Tibial artery (tissue), 4 donors: Measurements from ENCODE around the gene ANK2.

Source experiments
- DNase-seq, 2 donors: peaks; one replicate each; pipeline ENCODE4 v3.0.0-alpha.2; 2019
- H3K27ac ChIP-seq, 2 donors: fragments of 200-600 bp; sonication (generic) in 1 of 2; 1 replicate in 1 of 2; 2 replicates in 1 of 2; pipeline ENCODE4 v1.5.1; 2018 to 2019; ENCODE audit warnings: mild to moderate bottlenecking in 1 of 2
- H3K27me3 ChIP-seq, 2 donors: fragments of 200-600 bp; sonication (generic) in 1 of 2; one replicate each; pipeline versions ENCODE4 v1.5.1 to v1.6.0; 2016 to 2019
- H3K36me3 ChIP-seq, 3 donors: fragments of 200-600 bp; sonication (generic) in 2 of 3; one replicate each; pipeline ENCODE4 v1.5.1; 2016 to 2019; ENCODE audit warnings: mild to moderate bottlenecking in 2 of 3
- H3K4me1 ChIP-seq, 4 donors: fragments of 200-600 bp; sonication (generic) in 2 of 4; 1 replicate in 3 of 4; 2 replicates in 1 of 4; pipeline ENCODE4 v1.5.1; 2016 to 2019
- H3K4me3 ChIP-seq, 2 donors: fragments of 200-600 bp; sonication (generic) in 1 of 2; 1 replicate in 1 of 2; 2 replicates in 1 of 2; pipeline ENCODE4 v1.5.1; 2018 to 2019; ENCODE audit warnings: mild to moderate bottlenecking in 2 of 2
- H3K9me3 ChIP-seq, 3 donors: fragments of 200-600 bp; sonication (generic) in 1 of 3; one replicate each; pipeline ENCODE4 v1.5.1; 2016 to 2019
- intact Hi-C: fragments of 100-400 bp; cut with DNase I; formaldehyde crosslinking; loops from one replicate; pipeline ENCODE4 v1.15.0; 2023; ENCODE audit warnings: low total_unique reads
- TF ChIP-seq, protein P1 (sequence below), 2 experiments: fragments of 200-600 bp in 1 of 2; fragments of 450-650 bp in 1 of 2; IDR thresholded peaks; one replicate each; pipeline ENCODE4 v1.5.1; 2017 to 2019; ENCODE audit warnings: antibody characterized with exemption in 2 of 2, mild to moderate bottlenecking in 1 of 2, moderate library complexity in 1 of 2

Gene ANK2

DNA sequence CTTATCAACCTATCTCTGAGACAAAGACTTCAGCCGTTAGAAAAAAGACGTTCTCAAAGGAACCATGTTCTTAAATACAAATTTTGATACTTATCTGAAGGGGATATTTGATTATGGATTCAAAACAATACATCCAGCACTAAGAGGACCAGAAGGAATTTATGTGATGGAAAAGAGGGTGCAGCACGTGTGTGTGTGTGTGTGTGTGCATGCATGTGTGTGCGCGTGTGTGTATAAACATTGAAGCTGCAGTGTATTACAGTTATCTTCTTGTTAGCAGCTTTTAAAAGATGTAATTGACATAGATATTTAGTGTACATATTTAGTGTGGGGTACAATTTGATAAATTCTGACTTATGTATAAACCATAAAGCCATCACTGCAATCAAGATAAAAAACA is 44.9 kb downstream of the ANK2 start:
- H3K27ac ChIP-seq: no peak overlapping the region

GRCh38 chr4:113094802-113095201 is 45.3 kb downstream of the ANK2 start:
- Histone ChIP-seq H3K36me3 (no peaks in the 10 kb centered on the region), H3K4me1 (no peaks in the 10 kb centered on the region), H3K9me3 (no peaks in the 10 kb centered on the region), H3K4me3 (no peak overlapping the region), H3K27me3 (no peaks in the 10 kb centered on the region), H3K27ac (no peak overlapping the region)
- intact Hi-C loops: no loop called here
- TF ChIP-seq, protein P1, sequence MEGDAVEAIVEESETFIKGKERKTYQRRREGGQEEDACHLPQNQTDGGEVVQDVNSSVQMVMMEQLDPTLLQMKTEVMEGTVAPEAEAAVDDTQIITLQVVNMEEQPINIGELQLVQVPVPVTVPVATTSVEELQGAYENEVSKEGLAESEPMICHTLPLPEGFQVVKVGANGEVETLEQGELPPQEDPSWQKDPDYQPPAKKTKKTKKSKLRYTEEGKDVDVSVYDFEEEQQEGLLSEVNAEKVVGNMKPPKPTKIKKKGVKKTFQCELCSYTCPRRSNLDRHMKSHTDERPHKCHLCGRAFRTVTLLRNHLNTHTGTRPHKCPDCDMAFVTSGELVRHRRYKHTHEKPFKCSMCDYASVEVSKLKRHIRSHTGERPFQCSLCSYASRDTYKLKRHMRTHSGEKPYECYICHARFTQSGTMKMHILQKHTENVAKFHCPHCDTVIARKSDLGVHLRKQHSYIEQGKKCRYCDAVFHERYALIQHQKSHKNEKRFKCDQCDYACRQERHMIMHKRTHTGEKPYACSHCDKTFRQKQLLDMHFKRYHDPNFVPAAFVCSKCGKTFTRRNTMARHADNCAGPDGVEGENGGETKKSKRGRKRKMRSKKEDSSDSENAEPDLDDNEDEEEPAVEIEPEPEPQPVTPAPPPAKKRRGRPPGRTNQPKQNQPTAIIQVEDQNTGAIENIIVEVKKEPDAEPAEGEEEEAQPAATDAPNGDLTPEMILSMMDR (IDR thresholded peaks at IDR 0.05): peak in 1 of 2 experiments; percentile 25
- DNase-seq: no peak

More for the DNA sequence above, 44.9 kb downstream of the ANK2 start:
- no peaks in the 10 kb centered on the region for H3K27me3 ChIP-seq
- intact Hi-C loops: no loop called here
- no peaks in the 10 kb centered on the region for H3K4me1 ChIP-seq
- no peak overlapping the region for H3K4me3 ChIP-seq
- H3K36me3 ChIP-seq: no peaks in the 10 kb centered on the region
- DNase-seq: no peak
- no peaks in the 10 kb centered on the region for H3K9me3 ChIP-seq
- TF ChIP-seq, protein P1 (IDR thresholded peaks at IDR 0.05): no peak

GRCh38 chr4:113101669-113102068 is 52.2 kb downstream of the ANK2 start:
- H3K4me1 ChIP-seq: no peaks in the 10 kb centered on the region
- intact Hi-C loops: no loop called here
- no peak overlapping the region for H3K4me3 ChIP-seq
- H3K27ac ChIP-seq: no peak overlapping the region
- TF ChIP-seq, protein P1 (IDR thresholded peaks at IDR 0.05): no peak
- DNase-seq: no peak
- H3K36me3 ChIP-seq: no peaks in the 10 kb centered on the region
- no peaks in the 10 kb centered on the region for H3K27me3 ChIP-seq
- no peaks in the 10 kb centered on the region for H3K9me3 ChIP-seq

GRCh38 chr4:113103556-113103955 is 54.1 kb downstream of the ANK2 start:
- Histone ChIP-seq H3K4me3 (no peak overlapping the region), H3K4me1 (no peaks in the 10 kb centered on the region), H3K27ac (no peak overlapping the region), H3K36me3 (no peaks in the 10 kb centered on the region), H3K27me3 (no peaks in the 10 kb centered on the region), H3K9me3 (no peaks in the 10 kb centered on the region)
- TF ChIP-seq, protein P1 (IDR thresholded peaks at IDR 0.05): no peak
- DNase-seq: no peak
- intact Hi-C loops: no loop called here

DNA sequence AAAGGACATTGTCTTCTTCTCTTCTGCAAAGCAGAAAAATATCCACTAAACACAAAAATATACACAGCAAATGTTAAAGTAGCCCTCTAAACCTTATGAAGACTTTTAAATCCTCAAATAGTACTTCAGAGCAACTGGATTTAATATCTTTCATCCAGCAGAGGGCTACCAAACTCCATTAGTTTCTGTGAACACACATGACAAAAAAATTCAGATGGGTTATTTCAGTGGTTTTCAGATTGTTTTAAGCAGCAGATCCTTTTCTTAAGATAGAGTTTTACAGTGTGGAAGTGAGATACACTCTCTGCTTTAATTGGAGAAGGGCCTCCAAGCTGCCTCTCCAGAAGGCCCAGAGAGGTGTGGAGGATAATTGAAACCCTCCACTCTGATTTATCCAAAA is 56.7 kb downstream of the ANK2 start:
- H3K36me3 ChIP-seq: no peaks in the 10 kb centered on the region
- no peaks in the 10 kb centered on the region for H3K9me3 ChIP-seq
- H3K27ac ChIP-seq: no peak overlapping the region
- H3K27me3 ChIP-seq: no peaks in the 10 kb centered on the region
- H3K4me1 ChIP-seq: no peaks in the 10 kb centered on the region
- intact Hi-C loops: no loop called here
- TF ChIP-seq, protein P1 (IDR thresholded peaks at IDR 0.05): peak; percentile 33 to 47
- DNase-seq: no peak
- no peak overlapping the region for H3K4me3 ChIP-seq

GRCh38 chr4:113109106-113109718 is 59.8 kb downstream of the ANK2 start:
- no peak overlapping the region for H3K4me3 ChIP-seq
- TF ChIP-seq, protein P1 (IDR thresholded peaks at IDR 0.05): no peak
- H3K27ac ChIP-seq: no peak overlapping the region
- no peak for DNase-seq
- no peaks in the 10 kb centered on the region for H3K27me3 ChIP-seq
- H3K36me3 ChIP-seq: no peaks in the 10 kb centered on the region
- H3K9me3 ChIP-seq: no peaks in the 10 kb centered on the region
- H3K4me1 ChIP-seq: no peaks in the 10 kb centered on the region
- intact Hi-C loops: no loop called here
